RKO (cell line): ENCODE results near the gene SCN2A.

ENCODE experiments used
- DNase-seq: peaks from one replicate; pipeline ENCODE4 v3.0.0-alpha.2; 2016; ENCODE audit warnings: low spot score

The SCN2A gene

GRCh38 chr2:165420231-165420630 lies 181.0 kb downstream of the SCN2A start:
- DNase-seq, result no peak

DNA sequence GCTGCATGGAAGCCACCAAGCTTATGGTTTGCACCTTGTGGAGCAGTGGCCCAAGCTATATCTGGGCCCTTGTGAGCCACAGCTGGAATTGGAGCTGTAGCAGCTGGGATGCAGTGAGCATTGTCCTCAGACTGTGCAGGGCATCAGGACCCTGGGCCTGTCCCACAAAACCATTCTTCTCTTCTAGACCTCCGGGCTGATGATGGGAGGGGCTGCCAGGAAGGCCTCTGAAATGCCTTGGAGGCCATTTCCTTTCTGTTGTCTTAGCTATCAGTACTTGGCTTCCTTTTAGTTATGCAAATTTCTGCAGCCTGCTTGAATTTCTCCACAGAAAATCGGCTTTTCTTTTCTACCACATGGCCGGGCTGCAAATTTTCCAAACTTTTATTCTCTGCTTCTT lies 183.9 kb downstream of the SCN2A start:
- no peak for DNase-seq

DNA sequence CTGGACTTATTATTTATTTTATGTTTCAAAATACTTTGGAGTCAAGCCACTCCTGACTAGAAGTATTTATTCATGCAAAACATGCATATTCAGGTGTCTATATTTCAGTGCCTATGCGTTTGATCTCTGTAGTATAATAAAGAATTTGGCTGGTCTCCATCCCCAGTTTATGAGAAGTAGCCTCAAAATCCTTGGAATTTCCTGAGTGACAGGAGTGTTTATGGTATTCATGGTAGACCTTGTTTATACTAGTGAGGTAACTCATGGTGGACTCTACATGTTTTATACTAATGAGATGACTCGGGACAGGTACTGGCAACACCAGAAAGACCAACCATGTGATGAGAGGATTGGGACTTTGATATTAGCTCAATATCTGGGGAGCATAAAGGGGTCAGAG lies 186.3 kb downstream of the SCN2A start:
- no peak for DNase-seq

GRCh38 chr2:165427686-165428085 lies 188.5 kb downstream of the SCN2A start:
- no peak for DNase-seq

DNA sequence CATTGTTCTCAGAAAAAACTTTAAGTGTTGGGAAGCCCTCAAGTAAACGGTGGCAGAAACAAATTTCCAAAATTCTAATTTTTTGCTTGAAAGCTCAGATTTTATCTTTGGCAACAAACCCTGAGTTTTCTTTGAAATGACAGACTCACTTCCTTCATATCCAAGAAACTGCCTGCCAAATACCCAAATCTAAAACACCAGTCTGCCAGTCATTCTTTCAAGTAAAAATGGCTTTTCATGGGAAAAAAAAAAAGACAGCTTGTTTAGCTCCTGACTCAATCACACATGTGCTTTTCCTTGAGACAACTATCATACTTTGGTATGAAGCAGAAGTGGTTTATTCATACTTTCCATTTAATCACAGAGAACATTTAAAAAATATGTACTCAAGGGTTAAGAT lies 189.7 kb downstream of the SCN2A start:
- DNase-seq, result no peak

GRCh38 chr2:165431014-165431413 lies 191.8 kb downstream of the SCN2A start:
- DNase-seq, result no peak

GRCh38 chr2:165432234-165432966 lies 193.2 kb downstream of the SCN2A start:
- DNase-seq, result no peak

- no peak for DNase-seq
Observed at GRCh38 chr2:165434865-165435496, 195.8 kb downstream of the SCN2A start.

- DNase-seq, result no peak
Observed at GRCh38 chr2:165435611-165436010, 196.4 kb downstream of the SCN2A start.

DNA sequence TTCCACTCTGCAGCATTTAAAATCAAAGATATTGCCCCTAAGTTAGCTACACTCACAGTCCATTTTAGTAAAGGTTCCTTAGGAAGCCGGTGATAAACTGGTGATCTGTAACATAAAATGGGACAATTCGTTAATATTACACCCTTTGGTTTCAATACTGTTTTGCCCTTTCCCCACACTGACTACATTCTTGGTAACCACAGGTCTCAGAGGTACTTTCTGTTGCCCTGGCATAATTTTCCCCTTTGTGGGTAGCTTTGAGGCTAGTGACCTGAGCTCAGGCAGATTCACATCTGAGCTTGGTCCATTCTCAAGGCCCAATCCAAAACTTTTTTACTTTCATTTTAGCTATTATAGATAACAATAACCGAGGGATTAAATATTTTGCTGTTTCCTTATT lies 197.3 kb downstream of the SCN2A start:
- DNase-seq, result no peak

GRCh38 chr2:165440367-165440766 lies 201.2 kb downstream of the SCN2A start:
- no peak for DNase-seq
